ENCODE measurements around the gene MEF2C.

Gene MEF2C

GRCh38 chr5:88672644-88673252 is 210.2 kb downstream of the MEF2C start:
- no peak for DNase-seq

DNA sequence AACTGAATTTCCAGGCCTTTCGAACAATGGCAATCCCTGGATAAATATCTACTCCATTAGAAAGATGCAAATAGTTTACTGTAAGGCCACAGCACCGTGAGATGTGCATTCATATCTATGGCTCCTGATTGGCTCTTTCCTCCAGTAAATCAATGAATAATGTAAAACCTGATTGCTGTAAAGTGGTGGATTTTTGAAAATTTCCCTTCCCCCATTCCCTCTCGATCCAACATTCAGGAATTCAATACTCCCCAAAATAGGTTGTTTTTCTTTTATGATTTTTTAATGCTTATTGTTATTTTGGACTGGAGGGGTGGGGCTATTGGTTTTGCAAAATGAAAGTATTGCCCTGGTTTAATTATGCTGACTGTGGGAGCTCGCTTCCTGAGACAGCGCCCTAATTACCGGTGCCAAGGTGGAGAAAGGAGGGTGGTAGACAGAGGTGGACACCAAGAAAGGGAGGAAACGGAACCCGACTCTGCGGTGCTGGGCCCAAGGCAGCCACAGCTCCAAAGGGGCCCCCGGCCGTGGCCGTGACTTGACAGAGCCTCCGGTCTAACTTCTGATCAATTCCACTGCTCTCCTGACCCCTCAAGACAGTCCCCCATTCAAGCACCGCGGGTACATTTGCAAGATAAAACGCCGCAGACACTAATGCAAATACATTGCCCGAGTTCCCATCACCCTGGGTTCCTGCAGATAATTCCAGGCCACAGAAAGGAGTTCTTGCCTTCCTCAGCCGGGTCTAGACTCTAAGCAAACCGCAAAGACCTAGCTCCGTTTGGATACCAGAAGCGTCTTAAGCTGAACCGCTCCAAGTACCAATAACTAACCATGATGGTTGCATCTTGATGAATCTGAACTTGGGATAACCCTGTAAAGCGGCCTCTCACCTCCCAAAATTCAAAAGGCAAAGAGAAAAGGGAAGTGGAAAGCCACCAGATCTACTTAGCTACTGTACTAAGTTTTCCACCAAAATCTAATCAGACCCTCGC is 211.2 kb downstream of the MEF2C start:
- DNase-seq: no peak

DNA sequence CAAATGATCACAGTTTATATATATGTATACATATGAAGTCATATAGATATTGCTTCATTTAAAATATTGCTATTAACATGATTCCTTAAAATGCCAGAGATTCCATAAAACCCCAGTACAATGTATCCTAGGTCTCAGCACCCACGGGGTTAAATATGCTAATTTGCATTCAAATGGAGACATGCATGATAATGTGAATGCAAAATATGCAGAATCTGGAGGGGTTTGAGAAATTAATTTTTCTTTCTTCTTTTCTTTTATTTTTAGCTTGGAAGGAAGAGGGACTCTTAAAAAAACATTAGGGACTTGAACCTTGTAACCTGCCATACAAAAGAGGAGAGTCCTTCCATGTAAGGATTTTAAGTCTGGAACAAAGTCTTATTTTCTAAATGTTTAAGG is 211.9 kb downstream of the MEF2C start:
- no peak for DNase-seq

DNA sequence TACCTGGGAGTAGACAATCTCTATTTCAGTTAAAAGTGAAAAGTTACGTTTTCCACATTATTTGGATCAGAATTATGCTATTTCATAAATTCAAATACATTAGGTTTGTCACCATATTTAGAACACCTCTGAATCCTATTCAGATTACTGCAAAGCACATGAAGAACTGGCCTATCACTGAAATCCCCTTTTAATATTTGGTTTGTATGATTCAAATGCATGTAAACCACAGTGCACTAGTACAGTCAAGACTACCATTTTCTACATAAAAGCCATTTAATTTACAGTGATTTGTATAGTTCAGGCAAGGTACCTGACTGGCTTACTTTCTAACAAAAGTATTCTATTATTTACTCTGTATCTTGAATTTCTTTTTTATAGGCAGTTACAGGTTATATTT is 212.5 kb downstream of the MEF2C start:
- DNase-seq: no peak

DNA sequence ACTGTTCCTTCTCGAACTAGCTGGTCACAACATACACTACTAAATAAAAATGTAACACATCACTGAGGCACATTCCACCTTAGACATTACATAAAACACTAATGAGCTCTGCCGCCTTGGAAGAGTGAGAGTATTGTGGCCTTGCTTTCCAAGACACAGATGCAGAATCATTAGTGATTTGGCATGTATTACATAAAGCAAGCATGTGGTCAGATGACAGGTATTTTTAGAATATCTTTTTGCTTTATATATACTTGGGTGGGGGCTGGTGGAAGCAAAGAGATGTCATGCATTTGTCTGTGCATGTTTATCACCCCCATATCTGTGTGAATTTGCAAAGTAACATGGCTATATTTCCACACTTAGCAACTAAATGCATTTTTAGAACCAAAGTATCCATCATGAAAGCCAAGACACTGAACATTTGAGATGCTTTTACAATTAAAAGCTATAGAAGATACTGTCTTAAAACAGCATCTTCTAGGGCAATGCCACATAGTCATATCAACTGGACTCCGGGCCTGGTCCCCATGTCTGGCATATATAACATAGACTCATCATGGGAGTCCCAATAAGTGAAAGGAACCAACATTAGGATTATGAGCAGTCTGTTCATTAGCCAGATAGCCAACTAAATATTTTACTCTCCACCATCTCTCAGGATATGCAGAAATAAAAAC is 213.5 kb downstream of the MEF2C start:
- no peak for DNase-seq

- DNase-seq: peak; percentile 57
Observed at GRCh38 chr5:88667496-88668201, 215.3 kb downstream of the MEF2C start.

Data from islet precursor cell (in vitro differentiated cells).